Embryonic facial prominence (tissue), 1 donor: ENCODE data around the gene ETFBKMT.
"Not testable (repeated sequence)": the region's sequence is repeated elsewhere in the genome, so short reads cannot be mapped to it uniquely, and the experiment has no call there.

Source experiments
- DNase-seq: peaks from one replicate; pipeline ENCODE4 v3.0.0-alpha.2; 2016; ENCODE audit errors: extremely low spot score

The ETFBKMT gene

GRCh38 chr12:31655792-31656191, 3.7 kb upstream of the ETFBKMT start:
- no peak for DNase-seq

DNA sequence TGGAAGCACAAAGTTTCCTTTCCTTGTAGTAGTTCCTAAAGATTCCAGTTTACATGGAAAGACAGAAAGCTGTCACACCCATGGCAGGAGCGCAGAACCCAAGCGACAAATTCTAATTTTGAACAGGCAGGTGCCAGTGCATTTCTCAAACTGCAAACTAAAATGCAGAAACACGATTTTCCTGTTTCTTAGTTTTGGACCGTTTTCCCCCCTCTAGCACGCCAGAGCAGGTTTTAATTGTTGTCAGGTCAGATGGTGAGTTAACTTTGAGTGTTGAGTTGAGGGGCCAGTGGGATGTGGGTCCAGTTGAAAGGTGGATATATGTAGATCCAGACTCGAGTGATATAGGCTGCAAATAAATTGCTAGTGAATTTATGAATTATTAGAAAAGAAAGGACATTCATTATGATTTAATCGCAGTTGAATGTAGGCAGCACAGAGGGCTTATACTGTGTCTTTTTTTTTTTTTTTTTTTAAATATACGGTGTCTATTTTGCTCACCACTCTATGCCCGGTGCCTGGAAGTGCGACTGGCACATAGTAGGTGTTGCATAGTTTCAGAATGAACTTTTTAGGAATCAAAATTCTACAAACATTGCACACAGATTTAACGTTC, 909 bp upstream of the ETFBKMT start:
- DNase-seq = no peak

DNA sequence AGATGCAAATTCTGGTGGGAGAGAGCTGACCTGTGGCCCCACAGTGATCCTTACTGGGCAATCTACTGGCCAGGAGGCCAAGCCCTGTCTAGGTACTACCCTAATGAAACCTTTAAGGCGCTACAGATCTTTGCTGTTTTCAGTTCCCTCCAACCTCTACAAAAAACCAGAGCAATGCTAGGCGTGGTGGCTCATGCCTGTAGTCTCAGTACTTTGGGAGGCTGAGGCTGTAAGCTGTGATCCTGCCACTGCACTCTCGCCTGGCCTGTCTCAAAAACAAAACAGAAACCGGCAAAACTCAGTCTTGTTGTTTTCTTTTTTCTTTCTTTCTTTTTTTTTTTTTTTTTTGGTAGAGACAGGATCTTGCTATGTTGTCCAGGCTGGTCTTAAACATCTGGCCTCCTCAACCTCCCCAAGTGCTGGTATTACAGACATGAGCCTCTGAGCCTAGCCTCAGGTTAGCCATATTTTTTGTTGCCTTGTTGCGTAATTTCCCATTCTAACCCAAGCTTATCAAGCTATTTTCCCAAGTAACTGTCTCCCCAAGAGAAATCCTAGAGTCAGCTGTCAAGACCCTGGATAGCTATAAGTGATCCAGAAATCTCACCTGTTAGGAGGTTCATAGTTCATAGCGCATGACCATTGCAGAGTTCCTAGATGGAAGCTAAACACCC, 2.8 kb downstream of the ETFBKMT start:
- no peak for DNase-seq

DNA sequence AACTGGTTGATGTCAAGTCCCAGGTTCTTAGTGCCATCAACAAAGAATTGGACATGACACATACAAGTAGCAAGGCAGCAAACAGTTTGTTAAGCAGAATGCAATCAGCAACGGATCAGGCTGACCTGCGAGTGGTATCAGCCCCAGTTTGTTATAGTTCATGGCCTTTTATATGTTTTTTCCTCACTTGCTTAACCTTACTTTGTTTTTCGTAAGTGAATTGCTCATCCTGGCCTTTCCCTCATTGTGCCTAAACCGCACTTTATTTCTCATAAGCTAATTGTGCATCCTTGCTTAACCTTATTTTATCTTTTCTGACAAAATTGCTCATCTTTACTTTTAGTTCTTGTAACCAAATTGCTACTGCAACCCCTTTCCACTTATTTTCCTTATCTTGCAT, 4.1 kb downstream of the ETFBKMT start:
- DNase-seq = no peak

DNA sequence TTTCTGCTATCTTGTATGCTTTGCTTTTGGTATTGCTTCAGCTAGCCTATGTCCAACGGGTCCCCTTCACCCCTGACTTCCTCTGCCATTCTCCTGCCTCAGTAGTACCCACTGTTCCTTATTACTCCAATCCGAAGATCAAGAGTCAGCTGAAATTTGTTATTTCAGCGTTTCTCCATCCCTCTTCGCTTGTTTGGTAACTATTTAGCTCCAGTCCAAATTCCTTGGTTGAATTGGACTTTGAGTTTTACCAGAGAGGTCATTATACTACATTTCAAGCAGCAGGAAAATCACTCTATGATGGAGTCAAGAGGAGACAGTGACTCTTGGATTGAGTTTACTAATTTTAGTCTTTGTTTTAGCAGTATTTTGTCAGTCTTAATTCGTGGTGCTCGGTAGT, 4.5 kb downstream of the ETFBKMT start:
- no peak for DNase-seq

DNA sequence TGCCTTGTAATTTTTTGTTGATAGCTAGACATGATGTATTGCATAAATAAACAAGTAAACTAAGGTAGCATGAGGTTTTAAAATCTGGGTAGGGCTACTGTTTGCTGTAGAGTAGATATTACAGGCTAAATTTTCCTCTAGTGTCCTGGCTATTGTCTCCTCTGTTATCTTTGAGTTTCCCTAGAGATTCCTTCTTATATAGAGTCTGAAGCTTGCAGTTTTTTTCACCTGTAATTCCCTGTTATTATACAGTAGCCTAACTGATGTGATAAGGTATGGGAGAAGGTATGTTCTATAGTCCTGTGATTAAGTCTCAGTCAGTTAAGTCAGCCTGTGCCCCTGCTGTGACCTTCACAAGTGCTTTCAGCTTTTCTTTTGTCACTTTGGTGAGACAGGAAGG, 9.5 kb downstream of the ETFBKMT start:
- DNase-seq = no peak

DNA sequence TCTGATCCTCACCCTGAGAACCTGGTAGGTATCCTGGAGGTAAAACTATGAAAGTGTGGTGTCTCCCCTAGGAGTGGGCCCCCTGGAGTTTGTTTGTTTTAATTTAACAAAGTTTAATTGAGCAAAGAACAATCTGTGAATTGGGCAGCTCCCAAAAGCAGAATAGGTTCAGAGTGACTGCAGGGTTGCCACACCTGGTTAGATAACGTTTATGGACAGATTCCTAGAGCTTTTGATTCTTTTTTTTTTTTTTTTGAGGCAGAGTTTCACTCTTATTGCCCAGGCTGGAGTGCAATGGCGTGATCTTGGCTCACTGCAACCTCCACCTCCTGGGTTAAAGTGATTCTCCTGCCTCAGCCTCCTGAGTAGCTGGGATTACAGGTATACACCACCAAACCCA, 10.1 kb downstream of the ETFBKMT start:
- DNase-seq = not testable (repeated sequence)

DNA sequence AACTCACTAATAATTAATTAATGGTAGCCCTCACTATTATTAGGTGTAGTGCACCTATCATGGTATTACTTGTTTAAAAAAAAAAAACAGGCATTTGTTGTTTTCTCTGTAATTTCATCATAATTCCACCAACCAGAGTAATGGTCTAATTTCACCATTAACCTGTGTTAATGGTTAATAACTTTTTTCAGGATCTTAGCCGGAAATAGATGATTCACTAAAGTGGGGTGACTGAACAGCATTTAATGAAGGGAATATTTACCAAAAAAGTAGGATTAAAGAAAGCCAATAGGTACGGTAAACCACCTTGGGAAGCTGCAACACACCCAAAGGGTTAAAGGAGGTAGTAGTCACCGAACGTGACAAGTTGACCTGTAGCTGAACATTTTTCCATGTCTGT, 13.0 kb downstream of the ETFBKMT start:
- no peak for DNase-seq

GRCh38 chr12:31682136-31682962, 22.9 kb downstream of the ETFBKMT start:
- DNase-seq = no peak

- DNase-seq = no peak
Observed at GRCh38 chr12:31685801-31686200, 26.3 kb downstream of the ETFBKMT start.

- no peak for DNase-seq
Observed at GRCh38 chr12:31687101-31687527, 27.6 kb downstream of the ETFBKMT start.

DNA sequence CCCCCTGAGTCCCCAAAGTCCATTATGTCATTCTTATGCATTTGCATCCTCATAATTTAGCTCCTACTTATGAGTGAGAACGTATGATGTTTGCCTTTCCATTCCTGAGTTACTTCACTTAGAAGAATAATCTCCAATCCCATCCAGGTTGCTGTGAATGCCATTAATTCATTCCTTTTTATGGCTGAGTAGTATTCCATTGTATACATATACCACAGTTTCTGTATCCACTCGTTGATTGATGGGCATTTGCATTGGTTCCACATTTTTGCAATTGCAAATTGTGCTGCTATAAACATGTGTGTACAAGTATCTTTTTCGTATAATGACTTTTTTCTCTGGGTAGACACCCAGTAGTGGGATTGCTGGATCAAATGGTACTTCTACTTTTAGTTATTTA, 30.4 kb downstream of the ETFBKMT start:
- DNase-seq = not testable (repeated sequence)

DNA sequence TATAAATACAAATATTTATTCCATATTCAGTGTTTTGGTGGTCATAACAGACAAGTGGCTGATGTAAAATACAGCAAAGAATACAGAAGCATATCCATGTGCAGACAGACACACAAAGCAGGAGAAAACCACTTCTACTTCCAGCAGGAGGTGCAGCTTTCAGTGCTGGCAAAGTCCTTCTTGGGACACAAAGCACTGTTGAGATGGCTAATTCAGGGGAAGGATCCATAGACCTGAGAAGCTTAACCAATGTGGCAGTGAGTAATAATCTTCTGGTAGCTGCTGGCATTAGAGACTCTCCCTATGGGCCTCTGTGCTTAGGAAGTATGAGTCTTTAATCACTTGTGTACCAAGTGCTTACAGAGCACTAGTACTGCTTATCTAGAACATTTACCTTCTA, 42.6 kb downstream of the ETFBKMT start:
- DNase-seq = no peak

- no peak for DNase-seq
Observed at GRCh38 chr12:31705621-31706020, 46.1 kb downstream of the ETFBKMT start.

- not testable (repeated sequence) for DNase-seq
Observed at GRCh38 chr12:31708118-31708517, 48.6 kb downstream of the ETFBKMT start.

- no peak for DNase-seq
Observed at GRCh38 chr12:31710021-31710818, 50.7 kb downstream of the ETFBKMT start.

GRCh38 chr12:31712877-31713276, 53.4 kb downstream of the ETFBKMT start:
- DNase-seq = no peak

DNA sequence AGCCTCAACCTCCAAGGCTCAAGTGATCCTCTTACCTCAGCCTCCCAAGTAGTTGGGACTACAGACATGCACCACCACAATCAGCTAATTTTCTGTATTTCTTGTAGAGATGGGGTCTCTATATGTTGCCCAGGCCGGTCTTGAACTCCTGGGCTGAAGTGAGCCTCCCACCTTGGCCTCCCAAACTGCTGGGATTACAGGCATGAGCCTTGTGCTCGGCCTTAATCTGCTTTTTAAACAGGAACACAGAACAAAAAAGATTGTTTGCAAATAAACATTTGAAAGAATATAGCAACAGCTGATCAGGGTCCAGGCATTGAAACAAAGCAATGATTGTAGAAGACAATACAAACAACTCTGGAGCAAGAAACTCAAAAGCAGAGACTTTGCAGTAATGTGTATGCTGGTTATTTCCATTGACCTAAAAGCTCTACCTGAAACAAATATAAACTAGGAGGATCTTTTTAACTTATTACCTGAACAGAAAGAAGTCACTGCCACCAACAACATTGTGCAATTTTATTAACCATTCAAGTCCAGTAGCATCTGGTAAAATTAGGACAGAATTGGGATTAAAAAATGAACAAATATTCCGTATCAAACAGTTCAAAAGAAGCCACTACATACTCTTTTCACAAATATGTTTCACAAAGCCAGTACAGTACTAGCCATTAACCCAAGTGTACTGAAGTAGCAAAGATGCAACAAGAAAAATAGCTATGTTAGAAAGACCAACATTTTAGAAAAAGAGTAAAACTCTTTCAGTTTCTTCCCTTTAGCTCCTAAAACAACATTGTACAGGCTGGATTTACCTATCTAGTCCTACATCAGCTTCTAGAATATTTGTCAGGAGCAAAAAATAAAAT, 55.2 kb downstream of the ETFBKMT start:
- DNase-seq = no peak

DNA sequence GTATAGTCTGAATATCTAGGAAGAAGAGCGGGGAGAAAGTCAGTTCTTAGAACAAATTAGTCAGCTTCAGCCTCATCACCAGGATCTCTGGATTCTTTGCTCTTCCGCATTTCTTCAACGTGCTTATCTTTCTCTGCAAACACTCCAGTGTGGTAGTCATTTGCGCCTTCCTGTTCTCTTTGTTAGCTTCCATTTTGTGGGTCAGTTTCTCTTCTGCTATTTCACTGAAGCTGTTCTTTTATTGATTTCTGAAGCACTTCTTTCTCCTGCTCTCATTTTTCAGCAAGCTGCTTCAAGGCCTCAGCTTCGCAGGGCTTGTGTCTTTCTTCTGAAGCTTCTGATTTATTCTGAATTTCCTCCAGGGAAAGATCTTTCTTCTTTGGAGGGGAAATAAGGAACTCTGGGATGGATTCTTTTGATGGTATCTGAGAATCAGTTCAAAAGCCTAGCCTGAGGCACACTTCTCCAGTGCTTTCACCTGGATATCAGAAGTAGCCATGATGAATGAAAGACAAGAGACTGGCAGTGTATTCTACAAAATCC, 55.9 kb downstream of the ETFBKMT start:
- DNase-seq = no peak

DNA sequence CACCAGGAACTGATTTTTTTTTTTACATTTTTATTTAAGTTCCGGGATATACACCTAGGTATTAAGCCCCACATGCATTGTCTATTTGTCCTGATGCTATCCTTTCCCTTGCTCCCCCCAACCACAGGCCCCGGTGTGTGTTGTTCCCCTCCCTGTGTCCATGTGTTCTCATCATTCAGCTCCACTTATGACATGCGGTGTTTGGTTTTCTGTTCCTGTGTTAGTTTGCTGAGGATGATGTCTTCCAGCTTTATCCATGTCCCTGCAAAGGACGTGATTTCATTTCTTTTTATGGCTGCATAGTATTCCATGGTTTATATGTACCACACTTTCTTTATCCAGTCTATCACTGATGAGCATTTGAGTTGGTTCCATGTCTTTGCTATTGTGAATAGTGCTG, 57.5 kb downstream of the ETFBKMT start:
- DNase-seq = not testable (repeated sequence)
